ENCODE data around the gene INHA. TPM values are rescaled to one million over a fixed set of nuclear protein-coding genes. Genes with fewer than 3 reads are reported as not detected.

INHA gene
- total RNA-seq, 2 experiments from 2014 or later, result not detected

DNA sequence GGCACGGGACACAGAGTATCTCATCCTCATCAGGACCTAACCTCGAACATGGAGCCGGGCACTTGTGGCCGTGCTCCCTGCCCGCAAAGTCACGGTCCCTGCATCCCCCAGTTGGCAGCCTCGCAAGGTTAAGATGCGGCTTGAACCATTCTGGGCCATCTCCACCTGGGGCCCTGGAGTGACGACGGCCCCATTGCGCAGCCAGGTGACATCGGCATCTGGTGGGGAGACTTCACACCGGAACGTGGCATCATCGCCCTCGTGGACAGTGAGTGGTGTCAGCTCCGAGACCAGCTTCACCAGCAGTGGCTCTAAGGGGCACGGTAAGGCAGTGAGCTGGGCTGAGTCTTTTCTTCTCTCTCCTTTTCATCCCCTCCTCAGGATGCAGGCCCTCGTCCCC lies 15.7 kb upstream of the INHA start:
- Histone ChIP-seq H3K9me3 (ENCODE audit: control insufficient read depth in 1 of 2, insufficient read depth in 1 of 2, low read length in 2 of 2) (peaks cover 0 to 24% of the 10 kb centered on the region in 2 experiments), H3K36me3 (ENCODE audit: insufficient read depth, low read length) (no peaks in the 10 kb centered on the region), H3K27me3 (ENCODE audit: control insufficient read depth in 1 of 2, insufficient read depth in 2 of 2, low read length in 2 of 2) (peaks cover 32 to 42% of the 10 kb centered on the region in 2 experiments), H3K4me1 (ENCODE audit: insufficient read depth, low read length) (peaks cover 22% of the 10 kb centered on the region), H3K27ac (ENCODE audit: low read depth in 1 of 2, low read length in 2 of 2) (no peak overlapping the region), H3K4me3 (ENCODE audit: low read length) (no peak overlapping the region)
- intact Hi-C loops (cut with DNase I, micrococcal nuclease), result no loop called here
- CTCF ChIA-PET, result interaction anchor here (0.6 kb wide), 1 partner anchor 61 kb away, joined by 3 read pairs; a partner anchor contains a TSS
- no peak for ATAC-seq (ENCODE audit: poor library complexity)
- POLR2A ChIA-PET, result no interaction called here
- no peak for DNase-seq
- H3K36me3 Mint-ChIP-seq (ENCODE audit: low read depth), result no peaks in the 10 kb centered on the region
- peak overlapping the region; percentile 7 for H3K4me3 Mint-ChIP-seq
- H3K4me1 Mint-ChIP-seq (ENCODE audit: low read depth), result peaks cover 17% of the 10 kb centered on the region
- no peak for TF ChIP-seq CTCF (IDR thresholded peaks at IDR 0.05)
- H3K27ac Mint-ChIP-seq, result no peak overlapping the region
- H3K27me3 Mint-ChIP-seq, result peaks cover 52% of the 10 kb centered on the region
- H3K9me3 Mint-ChIP-seq, result no peaks in the 10 kb centered on the region

- H3K9me3 ChIP-seq (ENCODE audit: control insufficient read depth in 1 of 2, insufficient read depth in 1 of 2, low read length in 2 of 2), result peaks cover 0 to 17% of the 10 kb centered on the region in 2 experiments
- no peak overlapping the region for H3K27ac ChIP-seq (ENCODE audit: low read depth in 1 of 2, low read length in 2 of 2)
- DNase-seq (no peak), ATAC-seq (ENCODE audit: poor library complexity) (no peak)
- POLR2A ChIA-PET, result no interaction called here
- H3K36me3 ChIP-seq (ENCODE audit: insufficient read depth, low read length), result no peaks in the 10 kb centered on the region
- Mint-ChIP-seq H3K4me3 (no peak overlapping the region), H3K9me3 (no peaks in the 10 kb centered on the region), H3K27me3 (peaks cover 49% of the 10 kb centered on the region), H3K27ac (no peak overlapping the region), H3K36me3 (ENCODE audit: low read depth) (no peaks in the 10 kb centered on the region), H3K4me1 (ENCODE audit: low read depth) (peaks cover 11% of the 10 kb centered on the region)
- H3K4me1 ChIP-seq (ENCODE audit: insufficient read depth, low read length), result peaks cover 14% of the 10 kb centered on the region
- intact Hi-C loops (cut with DNase I, micrococcal nuclease), result no loop called here
- no peak overlapping the region for H3K4me3 ChIP-seq (ENCODE audit: low read length)
- CTCF ChIA-PET, result no interaction called here
- TF ChIP-seq CTCF (IDR thresholded peaks at IDR 0.05), result no peak
- H3K27me3 ChIP-seq (ENCODE audit: control insufficient read depth in 1 of 2, insufficient read depth in 2 of 2, low read length in 2 of 2), result peaks cover 27 to 33% of the 10 kb centered on the region in 2 experiments
Measured at GRCh38 chr2:219557320-219557719, 14.8 kb upstream of the INHA start.

- Mint-ChIP-seq H3K4me1 (ENCODE audit: low read depth) (peaks cover 10% of the 10 kb centered on the region), H3K36me3 (ENCODE audit: low read depth) (no peaks in the 10 kb centered on the region), H3K27ac (no peak overlapping the region), H3K27me3 (peaks cover 53% of the 10 kb centered on the region), H3K9me3 (no peaks in the 10 kb centered on the region), H3K4me3 (no peak overlapping the region)
- H3K9me3 ChIP-seq (ENCODE audit: control insufficient read depth in 1 of 2, insufficient read depth in 1 of 2, low read length in 2 of 2), result peaks cover 0 to 12% of the 10 kb centered on the region in 2 experiments
- ChIA-PET POLR2A (no interaction called here), CTCF (no interaction called here)
- intact Hi-C loops (cut with DNase I, micrococcal nuclease), result no loop called here
- peaks cover 6% of the 10 kb centered on the region for H3K4me1 ChIP-seq (ENCODE audit: insufficient read depth, low read length)
- H3K4me3 ChIP-seq (ENCODE audit: low read length), result no peak overlapping the region
- no peaks in the 10 kb centered on the region for H3K36me3 ChIP-seq (ENCODE audit: insufficient read depth, low read length)
- DNase-seq (no peak), ATAC-seq (ENCODE audit: poor library complexity) (no peak)
- peaks cover 27 to 28% of the 10 kb centered on the region in 2 experiments for H3K27me3 ChIP-seq (ENCODE audit: control insufficient read depth in 1 of 2, insufficient read depth in 2 of 2, low read length in 2 of 2)
- H3K27ac ChIP-seq (ENCODE audit: low read depth in 1 of 2, low read length in 2 of 2), result no peak overlapping the region
- TF ChIP-seq CTCF (IDR thresholded peaks at IDR 0.05), result no peak
Measured at GRCh38 chr2:219557791-219558785, 14.0 kb upstream of the INHA start.
